GF-D8 (cell line): Measurements from ENCODE around the gene TLCD3B.
"Not testable (repeated sequence)": the region's sequence is repeated elsewhere in the genome, so short reads cannot be mapped to it uniquely, and the experiment has no call there.

Experiments used
- DNase-seq: peaks from one replicate; lab custom pipeline; 2025; lab: John Stamatoyannopoulos, UW

TLCD3B gene

GRCh38 chr16:30060836-30061554, 29.9 kb upstream of the TLCD3B start:
- DNase-seq = no peak

GRCh38 chr16:30060346-30060745, 29.3 kb upstream of the TLCD3B start:
- DNase-seq = no peak

GRCh38 chr16:30054959-30055553, 24.0 kb upstream of the TLCD3B start:
- DNase-seq = no peak

- no peak for DNase-seq
These were observed 23.4 kb upstream of the TLCD3B start for GRCh38 chr16:30054451-30054850.

- DNase-seq = no peak
These were observed 22.4 kb upstream of the TLCD3B start for GRCh38 chr16:30053376-30054015.

GRCh38 chr16:30052671-30053372, 21.8 kb upstream of the TLCD3B start:
- DNase-seq = peak; percentile 83

- no peak for DNase-seq
These were observed 20.4 kb upstream of the TLCD3B start for GRCh38 chr16:30051518-30051917.

GRCh38 chr16:30049871-30050270, 18.8 kb upstream of the TLCD3B start:
- no peak for DNase-seq

GRCh38 chr16:30046588-30046987, 15.5 kb upstream of the TLCD3B start:
- no peak for DNase-seq

GRCh38 chr16:30046178-30046577, 15.1 kb upstream of the TLCD3B start:
- DNase-seq = no peak

- DNase-seq = no peak
These were observed 10.8 kb upstream of the TLCD3B start for GRCh38 chr16:30041841-30042240.

- DNase-seq = not testable (repeated sequence)
These were observed 9.6 kb upstream of the TLCD3B start for GRCh38 chr16:30040690-30041089.

- peak; percentile 14 for DNase-seq
These were observed 9.2 kb upstream of the TLCD3B start for GRCh38 chr16:30040221-30040620.

GRCh38 chr16:30033270-30033669, 2.2 kb upstream of the TLCD3B start:
- DNase-seq = no peak

- no peak for DNase-seq
These were observed 1.2 kb upstream of the TLCD3B start for GRCh38 chr16:30032083-30032819.

- DNase-seq = no peak
These were observed 427 bp upstream of the TLCD3B start for GRCh38 chr16:30031477-30031918.

- no peak for DNase-seq
These were observed 923 bp downstream of the TLCD3B start for GRCh38 chr16:30030011-30030685.

GRCh38 chr16:30028438-30029076, 2.5 kb downstream of the TLCD3B start:
- DNase-seq = no peak

GRCh38 chr16:30027588-30028437, 3.3 kb downstream of the TLCD3B start:
- no peak for DNase-seq

- DNase-seq = no peak
These were observed 4.6 kb downstream of the TLCD3B start for GRCh38 chr16:30026449-30026848.
